HG03571 (cell line): ENCODE measurements around the gene CES3.

Source experiments
- ATAC-seq: cut with Tn5 transposase; IDR thresholded peaks from one replicate; pipeline ENCODE4 v1.9.1; 2021; ENCODE audit not compliant: unreplicated experiment

Gene CES3

DNA sequence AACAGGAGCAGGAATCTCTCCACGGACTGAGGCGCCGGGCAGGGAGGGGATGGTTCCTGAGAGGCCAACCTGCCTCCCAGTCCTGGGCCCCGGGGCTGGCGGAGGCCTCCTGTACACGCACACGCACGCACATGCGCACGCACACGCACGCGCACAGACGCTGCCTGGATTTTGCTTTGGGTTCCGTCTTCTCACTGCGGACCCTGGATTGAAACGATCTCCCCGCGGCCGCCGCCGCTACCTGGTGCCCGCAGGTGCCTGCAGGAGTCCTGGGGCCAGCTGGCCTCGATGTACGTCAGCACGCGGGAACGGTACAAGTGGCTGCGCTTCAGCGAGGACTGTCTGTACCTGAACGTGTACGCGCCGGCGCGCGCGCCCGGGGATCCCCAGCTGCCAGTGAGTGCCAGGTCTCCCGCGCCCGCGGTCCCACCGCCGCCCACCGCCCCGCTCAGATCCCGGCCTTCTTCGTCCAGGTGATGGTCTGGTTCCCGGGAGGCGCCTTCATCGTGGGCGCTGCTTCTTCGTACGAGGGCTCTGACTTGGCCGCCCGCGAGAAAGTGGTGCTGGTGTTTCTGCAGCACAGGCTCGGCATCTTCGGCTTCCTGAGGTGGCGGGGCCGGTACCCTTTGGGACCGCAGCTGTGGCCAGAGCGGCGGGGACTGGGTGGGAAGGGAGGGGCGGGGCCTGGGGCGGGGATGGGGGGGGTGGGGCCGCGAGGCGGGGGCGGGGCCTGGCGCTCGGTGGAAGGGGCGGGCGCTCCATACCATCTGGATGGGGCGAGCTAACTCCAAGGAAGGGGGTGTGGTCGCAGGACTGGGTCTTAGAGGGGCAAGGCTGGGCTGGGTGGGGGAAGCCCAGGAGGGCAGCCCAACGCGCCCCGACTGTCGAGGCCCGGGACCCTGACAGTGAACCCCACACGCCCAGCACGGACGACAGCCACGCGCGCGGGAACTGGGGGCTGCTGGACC, 39.6 kb downstream of the CES3 start:
- ATAC-seq, result no peak

DNA sequence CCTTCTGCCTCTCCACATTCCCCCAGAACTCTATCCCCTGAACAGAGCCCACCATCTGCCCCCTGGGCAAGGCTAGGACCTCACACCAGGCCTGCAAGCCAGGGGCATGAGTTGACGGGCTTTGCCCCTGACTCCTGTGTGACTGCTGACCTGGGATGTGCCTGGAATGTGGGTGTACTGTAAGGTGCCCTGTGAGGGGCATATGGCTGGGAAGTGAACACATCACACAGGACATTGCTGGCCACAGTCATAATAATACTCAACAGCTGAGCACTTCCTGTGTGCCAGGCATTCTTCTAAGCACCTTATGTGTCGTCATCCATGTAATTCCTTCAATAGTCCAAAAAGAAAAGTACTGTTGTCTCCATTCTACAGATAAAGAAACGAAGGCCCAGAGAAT, 40.7 kb downstream of the CES3 start:
- ATAC-seq, result no peak

DNA sequence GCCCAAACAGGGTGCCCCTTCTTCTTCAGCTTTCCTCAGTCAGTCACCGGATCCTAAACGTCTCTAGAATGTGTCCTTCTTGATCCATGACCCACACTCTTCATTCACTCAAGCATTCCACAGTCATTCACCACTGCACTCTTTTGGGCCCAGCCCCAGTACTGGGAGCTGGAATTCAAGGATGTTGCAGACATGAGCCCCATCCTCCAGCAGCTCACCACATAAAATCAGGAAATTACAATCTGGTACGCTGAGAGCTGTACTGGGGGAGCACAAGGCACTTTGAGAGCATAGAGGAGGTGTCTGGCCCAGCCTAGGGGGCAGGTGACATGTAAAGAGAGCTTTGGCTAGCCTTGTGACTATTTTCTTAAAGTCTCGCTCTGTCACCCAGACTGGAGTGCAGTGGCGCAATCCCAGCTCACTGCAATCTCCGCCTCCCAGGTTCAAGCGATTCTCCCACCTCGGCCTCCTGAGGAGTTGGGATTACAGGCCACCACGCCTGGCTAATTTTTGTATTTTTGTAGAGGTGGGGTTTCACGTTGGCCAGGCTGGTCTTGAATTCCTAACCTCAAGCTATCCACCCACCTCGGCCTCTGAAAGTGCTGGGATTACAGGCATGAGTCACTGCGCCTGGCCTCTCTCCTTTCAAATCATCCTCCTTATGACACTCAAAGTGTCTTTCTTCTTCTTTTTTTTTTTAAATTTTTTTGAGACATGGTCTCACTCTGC, 46.0 kb downstream of the CES3 start:
- ATAC-seq, result no peak

DNA sequence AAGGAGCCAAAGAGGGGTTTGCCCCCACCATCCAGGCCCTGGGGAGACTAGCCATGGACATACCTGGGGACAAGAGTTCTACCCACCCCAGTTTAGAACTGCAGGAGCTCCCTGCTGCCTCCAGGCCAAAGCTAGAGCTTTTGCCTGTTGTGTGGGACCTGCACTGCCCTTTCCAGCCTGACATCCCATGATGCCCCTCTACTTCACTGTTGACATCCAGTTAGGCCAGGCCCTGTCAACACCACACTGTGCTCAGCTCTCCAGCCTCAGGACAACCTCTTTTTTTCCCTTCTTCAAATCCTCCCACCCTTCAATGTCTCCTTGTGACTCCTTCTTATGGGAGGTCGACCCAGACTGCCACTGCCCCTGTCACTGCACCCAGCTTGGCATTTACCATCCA, 48.1 kb downstream of the CES3 start:
- no peak for ATAC-seq

DNA sequence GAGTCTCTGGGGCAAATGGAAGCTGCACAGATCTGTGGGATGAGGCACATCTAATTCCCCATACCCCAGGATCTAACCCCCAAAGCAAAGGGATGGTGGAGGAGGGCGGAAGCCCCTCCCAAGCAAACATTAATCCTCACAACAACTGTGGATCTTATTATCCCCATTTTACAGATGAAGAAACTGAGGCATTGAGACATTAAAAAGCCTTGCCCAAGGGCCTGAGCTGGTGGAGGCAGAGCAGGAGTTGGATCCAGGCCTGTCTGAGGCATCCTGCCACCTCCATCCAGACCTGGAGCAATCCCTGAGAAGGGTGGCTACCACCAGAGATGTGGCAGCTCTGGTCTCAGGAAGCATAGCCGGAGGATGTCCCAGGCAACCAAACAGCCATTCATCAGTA, 50.2 kb downstream of the CES3 start:
- no peak for ATAC-seq

DNA sequence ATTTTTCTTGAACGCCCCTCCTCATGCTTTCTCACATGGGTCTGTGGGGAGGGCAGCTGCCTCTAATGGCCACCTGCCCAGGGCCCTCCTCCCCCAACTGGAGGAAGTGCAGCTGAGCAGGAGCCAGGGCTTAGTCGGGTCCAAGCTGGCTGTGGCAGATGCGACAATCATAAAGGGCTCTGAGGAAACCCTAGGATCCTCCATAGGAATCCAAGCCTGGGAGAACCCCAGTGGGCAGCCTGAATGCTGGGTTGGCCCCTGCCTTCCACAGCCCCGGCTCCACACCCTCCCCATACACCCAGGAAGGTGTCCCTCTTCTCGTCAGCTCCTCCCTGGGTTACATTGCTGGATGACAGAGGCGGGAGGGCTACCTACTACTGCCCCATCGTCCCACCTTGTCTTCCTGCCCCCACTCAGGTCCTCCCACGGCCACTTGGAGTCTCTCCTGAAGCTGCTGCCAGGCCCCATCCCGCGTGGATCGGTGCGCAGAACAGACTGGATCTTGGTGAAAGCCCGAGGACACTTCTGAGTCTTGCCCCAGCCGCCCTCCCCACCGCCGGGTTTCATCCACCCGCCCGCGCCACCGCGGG, 52.3 kb downstream of the CES3 start:
- no peak for ATAC-seq

DNA sequence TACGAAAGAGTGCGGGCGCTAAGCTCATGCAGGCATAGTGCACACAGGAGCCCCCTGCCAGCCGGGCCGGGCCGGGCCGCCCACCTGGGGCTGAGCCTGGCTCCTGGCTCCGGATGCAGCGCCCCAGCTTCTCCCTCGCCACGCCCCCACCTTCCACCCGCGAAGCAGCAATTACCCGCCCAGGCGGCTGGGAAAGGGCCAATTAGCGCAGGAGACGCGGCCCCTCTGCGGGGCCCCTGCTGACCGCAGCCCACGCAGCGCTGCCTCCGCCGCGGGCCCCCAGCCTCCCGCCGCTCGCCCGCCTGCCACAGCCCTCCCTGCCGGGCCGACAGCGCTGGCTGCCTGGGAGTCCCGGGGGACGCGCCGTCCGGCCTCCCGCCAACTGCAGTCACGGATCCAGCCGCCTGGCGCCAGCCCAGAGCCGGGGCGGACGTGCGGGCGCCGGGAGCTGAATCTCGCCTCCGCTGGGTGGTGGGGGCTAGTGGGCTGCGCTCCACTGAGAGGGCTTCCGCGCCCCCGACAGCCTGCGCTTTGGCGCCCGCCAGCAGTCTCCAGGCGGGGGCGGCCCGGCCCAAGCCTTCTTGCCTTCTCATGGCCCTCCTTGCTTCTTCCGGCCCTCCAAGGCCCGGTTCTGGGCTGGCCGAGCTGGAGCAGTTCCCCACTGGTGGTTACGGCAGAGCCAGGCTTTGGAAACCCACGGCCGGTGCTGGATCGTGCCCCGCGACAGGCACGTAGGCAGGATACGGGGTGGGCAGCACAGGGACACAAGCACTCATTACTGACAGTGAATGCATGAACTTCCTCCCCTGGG, 53.0 kb downstream of the CES3 start:
- ATAC-seq, result no peak

DNA sequence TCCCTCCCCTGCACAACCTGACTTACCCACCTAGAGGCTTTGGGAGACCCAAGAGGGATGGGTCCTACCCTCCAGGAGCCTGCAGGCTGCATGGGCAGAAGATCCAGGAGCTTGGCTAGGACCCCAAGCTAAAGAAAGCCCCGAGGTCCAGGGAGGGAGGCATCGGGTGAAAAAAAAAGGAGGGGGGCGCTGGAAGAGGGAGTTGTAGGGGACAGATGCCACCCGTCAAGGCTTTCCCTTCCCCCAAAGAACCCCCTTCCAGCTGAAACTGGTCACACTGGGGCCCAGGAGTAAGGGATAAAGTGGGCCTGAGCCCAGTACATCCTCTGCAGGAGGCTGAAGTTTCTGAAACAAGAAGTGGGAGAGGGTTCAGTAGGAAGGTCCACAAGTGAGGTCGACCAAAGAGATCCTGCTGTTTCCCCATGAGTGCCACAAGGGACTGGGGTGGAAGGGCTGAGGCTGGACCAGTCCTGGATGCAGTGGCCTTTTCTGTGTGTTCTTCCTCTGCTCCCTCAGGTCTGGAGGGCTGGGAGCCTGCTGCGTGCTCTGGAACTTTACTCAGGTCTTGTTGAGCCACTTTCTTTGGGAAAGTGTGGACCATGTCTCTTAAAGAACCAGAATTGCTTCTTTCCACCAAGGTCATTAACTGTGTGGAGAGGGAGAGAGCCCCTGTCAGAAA, 53.7 kb downstream of the CES3 start:
- ATAC-seq, result no peak

DNA sequence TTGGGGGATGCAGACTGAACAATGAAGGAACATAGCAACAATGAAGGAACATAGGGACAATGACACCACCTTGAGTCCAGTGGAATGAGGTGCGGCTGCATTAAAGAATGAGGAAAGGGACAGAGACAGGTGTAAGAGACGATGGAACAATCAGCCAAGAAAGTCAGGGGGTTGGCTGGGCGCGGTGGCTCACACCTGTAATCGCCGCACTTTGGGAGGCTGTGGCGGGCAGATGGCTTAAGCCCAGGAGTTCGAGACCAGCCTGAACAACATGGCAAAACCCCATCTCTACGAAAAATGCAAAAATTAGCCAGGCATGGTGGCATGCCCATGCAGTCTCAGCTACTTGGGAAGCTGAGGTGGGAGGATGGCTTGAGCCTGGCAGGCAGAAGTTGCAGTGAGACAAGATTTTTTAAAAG, 54.3 kb downstream of the CES3 start:
- no peak for ATAC-seq

DNA sequence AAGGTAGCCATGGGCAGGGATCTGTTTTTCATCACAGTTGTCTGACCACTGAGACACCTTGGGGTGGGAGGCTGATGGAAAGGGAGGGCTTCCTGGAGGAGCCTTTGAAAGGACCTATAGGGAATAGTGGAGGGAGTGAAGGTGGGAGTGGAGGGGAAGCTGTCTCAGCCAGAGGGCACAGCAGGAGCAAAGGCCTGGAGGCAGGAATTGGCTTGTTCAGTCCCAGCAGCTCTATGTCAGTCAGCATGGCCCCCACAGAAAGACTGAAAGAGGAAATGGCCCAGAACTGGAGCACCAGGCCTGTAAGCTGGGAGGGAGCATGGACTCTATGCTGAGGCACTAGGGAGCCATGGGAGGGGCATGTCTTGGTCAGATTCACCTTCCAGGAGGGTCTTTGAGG, 55.1 kb downstream of the CES3 start:
- no peak for ATAC-seq

DNA sequence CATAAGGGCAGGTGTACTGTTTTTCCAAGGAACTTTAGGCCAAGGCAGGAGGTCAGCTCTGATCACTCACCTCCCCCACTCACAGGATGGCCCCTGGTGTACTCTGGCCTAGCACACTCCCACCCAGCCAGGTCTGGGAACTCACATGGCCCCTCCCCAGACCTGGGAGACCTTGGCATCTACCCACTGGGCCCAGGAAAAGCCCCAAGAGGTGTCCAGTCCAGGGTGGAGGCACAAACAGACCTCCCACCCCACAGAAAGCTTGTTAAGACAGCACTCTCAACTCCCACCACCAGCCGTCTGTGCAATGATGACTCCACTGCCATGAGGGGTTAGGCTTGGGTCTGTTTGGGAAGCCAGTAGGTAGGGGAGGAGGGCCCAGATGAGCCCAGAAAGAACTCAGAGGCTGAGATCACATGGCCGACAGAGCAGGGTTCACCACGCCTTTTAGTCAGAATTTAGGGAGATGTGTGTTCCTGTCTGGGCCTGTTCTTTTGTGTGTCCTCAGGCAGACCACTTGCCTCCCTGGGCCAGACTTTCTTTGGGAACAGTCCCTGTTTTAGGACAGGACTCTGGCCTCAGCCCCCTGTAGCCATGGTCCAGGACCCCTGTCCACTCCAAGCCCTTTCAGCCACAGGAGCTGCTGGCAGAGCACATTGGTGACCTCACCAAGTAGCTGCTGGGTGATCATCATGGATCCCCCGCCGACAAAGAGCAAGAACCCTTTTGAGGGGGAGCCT, 55.8 kb downstream of the CES3 start:
- ATAC-seq, result no peak

DNA sequence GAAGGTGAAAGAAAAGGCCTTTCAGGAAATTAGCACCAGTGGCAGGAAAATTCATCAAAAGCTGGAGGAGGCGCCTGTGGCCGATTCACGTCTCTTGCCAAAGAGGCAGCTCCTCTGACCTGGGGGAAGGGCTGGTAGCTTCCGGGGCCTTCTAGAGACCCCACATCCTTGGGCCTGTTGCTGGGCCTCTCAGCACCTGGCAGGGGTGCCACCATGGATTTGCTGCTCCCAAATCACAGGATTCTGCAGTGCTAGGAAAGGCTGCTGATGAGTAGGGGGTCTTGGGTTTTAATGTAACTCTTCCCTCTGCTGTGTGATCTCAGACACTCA, 56.3 kb downstream of the CES3 start:
- ATAC-seq, result no peak

DNA sequence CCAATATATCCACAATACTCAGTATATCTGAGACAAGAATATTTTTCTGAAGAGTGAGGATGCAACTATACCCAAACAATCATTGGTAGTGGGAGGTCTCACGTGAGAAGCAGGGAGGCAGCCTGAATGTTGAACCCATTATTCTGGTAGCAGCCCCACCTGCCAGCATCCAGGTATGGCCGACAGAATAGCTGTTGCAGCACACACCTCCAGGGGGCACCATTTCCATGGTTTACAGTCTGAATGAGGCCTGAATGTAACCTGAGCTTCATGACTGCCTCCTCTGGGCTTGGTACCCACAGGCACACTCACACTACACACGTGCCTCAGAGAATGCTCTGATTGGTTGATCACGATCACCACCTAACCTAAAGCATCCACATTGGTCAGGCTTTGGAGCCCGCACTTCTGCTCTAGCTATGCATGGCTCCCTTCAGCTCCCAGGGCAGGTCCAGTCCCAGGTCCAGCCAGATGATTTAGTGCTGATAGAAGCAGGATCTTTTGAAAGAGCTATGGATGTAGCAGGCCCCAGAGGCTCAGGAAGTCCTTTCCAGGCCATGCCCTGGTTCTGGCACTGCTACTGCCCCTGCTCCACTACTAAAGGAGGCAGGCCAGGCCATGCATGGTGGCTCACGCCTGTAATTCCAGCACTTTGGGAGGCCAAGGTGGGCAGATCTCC, 56.9 kb downstream of the CES3 start:
- peak; percentile 86 for ATAC-seq

DNA sequence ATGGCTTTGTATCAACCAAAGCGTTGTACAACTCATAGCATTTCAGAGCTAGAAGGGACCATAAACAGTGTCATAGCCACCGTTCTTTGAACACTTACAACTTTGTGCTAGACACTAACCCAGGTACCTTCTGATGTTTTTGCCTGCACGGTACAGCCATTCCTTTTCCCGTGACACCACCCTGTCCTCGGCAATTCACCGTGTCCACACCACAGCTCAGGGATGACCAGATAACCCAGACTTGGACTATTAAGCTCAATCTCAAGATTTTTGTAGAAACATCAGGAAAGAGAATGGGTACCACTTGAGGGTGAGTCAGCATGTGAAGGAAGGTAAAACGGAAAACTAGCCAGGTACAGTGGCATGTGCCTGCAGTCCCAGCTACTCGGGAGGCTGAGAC, 58.1 kb downstream of the CES3 start:
- no peak for ATAC-seq

DNA sequence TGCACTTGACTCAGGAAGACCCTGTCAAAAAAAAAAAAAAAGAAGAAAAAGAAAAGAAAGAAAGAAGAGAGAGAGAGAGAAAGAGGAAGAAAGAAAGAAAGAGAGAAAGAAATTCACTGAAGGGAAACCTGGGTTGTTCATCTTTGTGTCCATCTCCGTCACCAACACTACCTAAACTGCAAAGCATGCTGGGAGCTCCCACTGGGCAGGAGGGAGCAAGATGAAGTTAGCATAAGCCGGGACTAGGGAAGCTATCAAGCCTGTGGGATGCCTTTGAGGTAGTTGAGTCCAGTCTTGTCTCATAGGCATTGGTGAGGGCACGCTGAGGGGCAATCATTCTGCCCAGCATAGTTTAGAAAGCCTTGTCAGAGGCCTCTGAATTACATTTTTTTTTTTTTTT, 60.3 kb downstream of the CES3 start:
- ATAC-seq, result no peak

DNA sequence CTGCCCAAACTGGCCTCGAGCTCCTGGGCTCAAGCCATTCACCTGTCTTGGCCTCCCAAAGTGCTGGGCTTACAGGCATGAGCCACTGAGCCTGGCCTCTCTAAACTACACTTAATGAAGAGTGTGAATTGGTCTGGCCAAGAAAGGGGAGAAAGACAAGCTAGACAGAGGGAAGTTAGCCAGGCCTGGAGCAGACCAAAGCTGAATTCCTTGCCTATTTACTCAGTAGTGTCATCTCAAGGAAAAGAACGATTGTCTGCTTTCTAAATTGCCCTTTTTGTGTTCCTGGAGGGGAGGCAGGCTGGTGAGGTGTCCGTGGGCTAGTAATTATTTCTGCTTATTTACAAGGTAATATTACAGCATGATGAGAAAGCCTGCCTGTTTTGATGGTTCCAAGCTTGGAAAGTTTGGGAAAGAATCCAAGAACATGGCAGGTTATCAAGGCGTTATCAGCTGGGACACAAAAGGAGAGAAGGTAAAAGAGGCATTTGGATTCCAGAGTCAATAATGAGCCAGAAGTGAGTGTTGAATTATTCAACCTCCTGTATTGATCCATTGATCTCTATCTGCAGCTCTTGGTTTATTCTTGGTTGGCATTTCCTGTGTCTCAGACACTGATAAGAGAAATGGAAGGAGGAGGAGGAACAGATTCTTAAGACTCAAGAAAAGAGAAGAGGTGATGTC, 61.6 kb downstream of the CES3 start:
- no peak for ATAC-seq

DNA sequence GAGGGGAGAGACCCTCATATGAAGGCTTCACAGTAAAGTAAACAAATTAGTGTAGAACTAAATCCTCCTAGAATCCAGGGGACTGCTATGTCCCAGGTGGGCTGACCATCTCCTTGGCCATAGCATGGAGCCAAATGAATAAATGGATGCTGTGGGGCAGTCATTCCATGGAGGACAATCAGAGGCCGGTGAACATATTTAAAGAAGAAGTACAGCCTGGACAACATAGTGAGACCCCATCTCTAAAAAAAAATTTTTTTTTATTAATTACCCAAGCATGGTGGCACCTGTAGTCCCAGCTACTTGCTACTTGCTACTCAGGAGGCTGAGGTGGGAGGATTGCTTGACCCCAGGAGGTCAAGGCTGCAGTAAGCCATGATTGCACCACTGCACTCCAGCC, 62.6 kb downstream of the CES3 start:
- ATAC-seq, result no peak
